Stimulated activated CD4-positive, alpha-beta T cell treated with anti-CD3 and anti-CD28 coated beads, Interleukin-12 subunit alpha, Interleukin-12 subunit beta, amount 100 ng/mL, for 48 hours (primary cell): Measurements from ENCODE around the gene MIDN.

Experiments used
- DNase-seq, 3 donors: peaks; one replicate each; pipeline ENCODE4 v3.0.0-alpha.2; 2020; ENCODE audit warnings: low read depth in 2 of 3, low spot score in 1 of 3

The MIDN gene

GRCh38 chr19:1280636-1281568 lies 32.5 kb downstream of the MIDN start:
- no peak for DNase-seq

GRCh38 chr19:1281569-1282287 lies 33.3 kb downstream of the MIDN start:
- no peak for DNase-seq

- no peak for DNase-seq
These were observed 34.3 kb downstream of the MIDN start for GRCh38 chr19:1282588-1283206.

GRCh38 chr19:1283207-1283916 lies 35.0 kb downstream of the MIDN start:
- DNase-seq = no peak

- DNase-seq = no peak
These were observed 35.5 kb downstream of the MIDN start for GRCh38 chr19:1283917-1284292.

GRCh38 chr19:1284293-1284978 lies 36.1 kb downstream of the MIDN start:
- no peak for DNase-seq

GRCh38 chr19:1284979-1285736 lies 36.8 kb downstream of the MIDN start:
- DNase-seq = no peak

GRCh38 chr19:1285737-1286360 lies 37.5 kb downstream of the MIDN start, which contains the start of gene EFNA2:
Gene EFNA2, plus strand, starts transcription at chr19:1285873. Its CDS starts 296 bp downstream, at chr19:1286169.
- no peak for DNase-seq

GRCh38 chr19:1286487-1287353 lies 38.3 kb downstream of the MIDN start:
- DNase-seq = no peak

GRCh38 chr19:1287354-1288225 lies 39.2 kb downstream of the MIDN start:
- DNase-seq = no peak

GRCh38 chr19:1288226-1288612 lies 39.8 kb downstream of the MIDN start:
- DNase-seq = no peak

- no peak for DNase-seq
These were observed 40.7 kb downstream of the MIDN start for GRCh38 chr19:1288833-1289685.

GRCh38 chr19:1289686-1290025 lies 41.3 kb downstream of the MIDN start:
- DNase-seq = no peak

- no peak for DNase-seq
These were observed 41.9 kb downstream of the MIDN start for GRCh38 chr19:1290196-1290702.

GRCh38 chr19:1290703-1291651 lies 42.6 kb downstream of the MIDN start:
- DNase-seq = no peak
